Urothelium cell line (cell line): Measurements from ENCODE around the gene THSD4.

ENCODE experiments used
- DNase-seq: peaks from one replicate; pipeline ENCODE4 v3.0.0; 2011; ENCODE audit warnings: low spot score, mixed read lengths
- FAIRE-seq: peaks from 2 replicates; lab custom pipeline; 2011; peaks lifted over from hg19 to GRCh38; lab: Jason Lieb, UNC

THSD4 gene

DNA sequence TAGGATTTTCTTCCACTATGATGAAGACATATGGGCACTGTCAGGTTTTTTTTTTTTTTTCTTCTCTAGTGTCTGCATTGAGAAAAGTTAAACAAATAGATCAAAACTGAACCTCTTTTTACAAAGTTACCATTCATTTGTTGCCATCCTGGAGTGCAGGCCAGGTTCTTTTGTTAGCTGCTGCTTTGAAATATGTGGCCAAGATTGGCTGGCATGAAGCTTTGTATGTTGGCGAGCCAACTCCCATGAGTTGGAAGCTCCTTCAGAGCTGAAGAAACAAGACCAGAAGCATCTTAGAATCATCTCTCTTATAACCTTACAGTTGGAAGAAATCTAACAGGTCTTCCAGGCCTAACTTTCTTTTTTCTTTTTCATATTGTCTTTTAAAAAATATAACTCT, 346.5 kb downstream of the THSD4 start:
- DNase-seq (no peak), FAIRE-seq (no peak)

DNA sequence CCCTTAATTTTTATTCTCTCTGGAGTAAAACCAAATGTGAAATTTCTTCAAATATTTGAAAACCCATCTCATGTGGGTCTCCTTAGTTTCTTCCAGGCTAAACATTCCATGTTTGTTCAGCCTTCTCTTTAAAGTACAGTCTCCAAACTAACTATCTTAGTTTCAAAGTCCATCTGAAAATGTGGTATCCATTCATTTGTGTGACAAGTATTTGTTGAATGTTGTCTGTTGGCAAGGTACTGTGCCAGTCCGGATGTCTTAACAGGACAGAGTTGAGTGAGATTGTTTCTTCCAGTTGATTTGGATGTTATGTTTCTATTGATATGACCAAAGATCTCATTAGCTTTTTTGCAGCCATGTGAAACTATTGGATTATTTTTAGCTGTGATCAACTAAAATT, 347.4 kb downstream of the THSD4 start:
- no peak for FAIRE-seq
- no peak for DNase-seq

DNA sequence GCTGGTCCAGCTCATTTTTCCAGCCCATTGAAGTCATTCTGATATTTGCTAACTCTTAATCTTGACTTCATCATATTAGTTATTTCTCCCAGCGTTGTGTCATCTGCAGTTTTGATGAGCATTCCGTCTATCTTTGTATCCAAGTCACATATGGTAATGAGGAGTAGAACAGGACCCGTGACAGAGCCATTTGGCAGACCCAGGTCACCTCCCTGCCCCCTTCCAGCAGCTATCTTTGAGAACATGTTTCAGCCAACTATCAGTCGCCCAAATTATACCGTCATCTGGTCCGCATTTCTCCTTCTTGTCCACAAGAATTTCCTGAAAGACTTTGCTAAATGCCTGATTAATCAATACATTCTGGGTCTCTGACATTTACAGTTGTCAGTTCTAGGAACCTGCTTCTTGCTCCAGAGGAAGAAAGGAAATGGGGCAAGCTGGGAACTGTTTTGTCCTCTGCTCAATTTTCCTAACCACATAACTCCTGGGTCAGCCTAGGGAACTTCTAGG, 347.9 kb downstream of the THSD4 start:
- DNase-seq (no peak), FAIRE-seq (no peak)

DNA sequence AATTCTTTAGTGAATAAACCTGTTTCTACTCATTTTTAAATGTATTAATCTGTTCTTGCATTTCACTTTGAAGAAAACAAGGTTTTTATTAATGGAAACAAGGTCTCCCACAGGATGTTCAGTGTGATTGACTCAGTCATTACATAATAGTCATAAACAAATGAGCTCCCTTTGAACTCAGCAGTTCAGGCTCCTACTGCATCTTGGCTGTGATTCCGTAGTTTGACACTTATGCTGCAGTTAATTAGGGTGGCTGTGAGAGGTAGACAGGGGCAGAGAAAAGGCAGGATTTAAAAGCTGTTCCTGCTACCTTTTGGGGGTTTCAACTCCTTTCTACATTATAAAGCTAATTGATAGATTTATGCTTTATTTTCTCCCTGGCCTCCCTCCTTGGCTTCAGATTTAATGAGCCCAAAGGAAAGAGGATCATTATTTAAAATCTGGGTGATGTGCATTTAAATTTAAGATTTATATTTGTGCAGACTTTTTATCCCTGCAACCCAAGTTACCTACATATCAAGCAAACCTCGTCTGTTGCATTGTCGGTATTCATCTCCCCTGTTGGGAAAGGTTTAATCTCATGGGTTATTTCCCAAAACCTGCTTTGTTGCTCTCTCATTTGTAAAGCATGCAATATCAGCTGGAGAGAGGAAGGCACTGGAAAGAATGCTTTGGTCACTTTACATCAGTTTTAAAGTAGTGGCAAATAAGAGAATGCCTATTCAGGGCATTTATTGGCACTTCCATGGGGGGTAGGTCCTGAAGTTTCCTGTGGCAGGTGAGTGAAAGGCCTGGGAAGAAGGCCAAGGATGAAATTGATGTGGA, 350.1 kb downstream of the THSD4 start:
- DNase-seq (no peak), FAIRE-seq (no peak)

DNA sequence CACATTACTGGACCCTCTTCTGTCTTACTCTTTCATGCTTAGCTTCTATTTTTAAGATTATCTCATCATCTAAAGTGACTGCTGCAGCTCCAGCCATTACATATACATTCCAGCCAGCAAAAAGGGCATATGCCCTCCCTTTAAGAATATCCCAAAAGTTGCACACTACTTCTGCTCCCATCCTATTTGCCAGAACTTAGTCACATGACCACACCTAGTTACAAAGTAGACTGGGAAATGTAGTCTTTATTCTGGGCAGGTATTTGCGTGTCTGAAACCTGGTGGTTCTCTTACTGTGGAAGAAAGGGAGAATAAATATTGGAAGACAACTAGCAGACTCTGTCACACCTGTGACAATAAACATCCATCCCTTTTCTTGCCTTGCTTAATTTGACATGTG, 353.4 kb downstream of the THSD4 start:
- DNase-seq, result no peak
- no peak for FAIRE-seq

DNA sequence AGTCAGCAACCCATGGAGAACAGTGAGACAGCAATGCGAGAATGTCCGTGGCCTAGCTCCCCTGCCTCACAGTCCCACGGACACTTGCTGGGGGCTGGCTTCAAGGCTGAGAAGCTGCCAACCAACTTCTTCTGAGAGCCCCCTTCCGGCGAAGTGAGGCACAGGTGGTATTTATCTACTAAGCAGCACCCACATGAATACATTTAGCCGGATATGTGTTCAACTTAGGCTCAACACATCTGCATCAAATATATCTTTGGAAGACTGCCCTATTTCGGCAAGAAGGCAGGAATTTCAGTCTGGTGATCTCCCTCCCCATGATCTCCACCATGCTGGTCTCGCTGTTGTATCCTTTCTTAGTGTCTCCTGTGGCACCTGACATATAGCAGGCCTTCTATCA, 354.1 kb downstream of the THSD4 start:
- FAIRE-seq (no peak), DNase-seq (no peak)

DNA sequence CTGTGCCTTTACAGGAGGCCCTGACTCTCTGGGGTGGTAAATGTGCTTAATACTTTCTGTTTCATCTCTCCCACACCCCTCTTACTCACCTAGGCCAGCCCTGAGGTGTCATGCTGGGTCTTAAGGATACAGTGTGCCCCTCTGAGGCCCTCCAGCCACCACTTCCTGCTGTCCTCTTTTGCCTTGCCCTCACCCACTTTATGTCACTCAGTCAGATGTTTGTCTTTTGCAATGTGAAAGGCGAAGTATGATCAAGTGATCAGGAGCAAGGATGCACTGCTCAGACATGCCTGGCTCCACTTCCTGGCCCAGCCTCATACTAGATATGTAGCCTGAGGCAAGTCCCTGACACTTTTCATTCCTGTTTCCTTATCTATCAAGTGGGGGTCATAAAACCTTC, 356.1 kb downstream of the THSD4 start:
- no peak for DNase-seq

DNA sequence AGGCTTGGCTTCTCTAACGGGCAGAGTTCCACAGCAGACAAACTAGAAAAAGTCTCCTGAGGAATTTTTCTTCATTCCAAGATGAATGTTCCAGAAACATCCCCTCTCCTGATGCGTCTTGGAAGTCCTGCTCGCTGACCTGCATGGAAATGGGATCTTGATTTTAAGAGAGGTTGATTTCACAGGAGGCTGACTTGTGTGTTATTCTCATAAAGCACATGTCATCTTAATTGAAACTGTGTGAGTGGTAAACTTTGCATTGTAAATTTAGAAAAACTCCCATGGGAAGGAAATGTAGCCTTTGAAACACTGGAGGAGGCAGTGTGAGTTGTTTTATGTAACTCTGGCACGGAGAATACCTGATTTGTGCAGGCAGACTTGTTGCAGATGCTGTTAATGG, 357.3 kb downstream of the THSD4 start:
- FAIRE-seq (no peak), DNase-seq (no peak)

More for the DNA sequence above, 356.1 kb downstream of the THSD4 start:
- FAIRE-seq, result no peak

DNA sequence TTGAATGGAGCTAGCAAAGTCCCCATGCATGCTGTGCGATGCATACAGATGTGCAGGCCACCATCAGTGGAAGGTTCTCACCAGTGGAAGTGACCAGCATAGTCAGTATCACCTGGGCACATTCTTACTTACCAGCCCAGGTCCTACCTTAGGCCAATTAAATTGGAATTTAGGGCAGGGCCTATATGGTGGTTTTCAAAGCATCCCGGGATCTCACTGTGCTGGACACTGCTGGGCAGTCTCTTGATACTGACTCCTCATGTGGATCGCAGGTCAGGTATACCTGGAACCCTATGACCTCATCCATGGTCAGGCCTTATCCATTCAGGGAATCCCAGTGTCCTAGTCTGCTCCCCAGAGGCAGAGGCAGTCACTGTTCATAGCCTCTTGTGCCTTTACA, 358.5 kb downstream of the THSD4 start:
- FAIRE-seq, result no peak

DNA sequence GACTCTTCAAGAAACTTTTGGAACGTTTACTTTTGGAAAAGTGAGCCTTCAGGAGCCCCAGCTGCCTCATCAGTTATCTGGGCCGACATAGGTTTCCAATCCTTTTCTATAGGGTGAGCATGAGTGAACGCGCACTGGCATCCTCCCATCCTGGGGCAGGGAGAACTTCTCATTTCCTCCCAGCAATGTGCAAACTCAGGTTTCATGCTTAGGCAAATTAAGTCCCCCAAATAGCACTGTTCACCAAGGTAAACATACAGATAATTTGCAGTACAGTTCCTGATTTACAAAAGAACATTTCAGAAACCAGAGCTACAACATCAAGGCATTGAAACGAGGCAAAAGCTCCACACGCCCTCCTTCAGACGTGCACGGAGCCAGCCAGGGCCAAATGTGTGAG, 361.6 kb downstream of the THSD4 start:
- FAIRE-seq, result no peak

More for the DNA sequence above, 358.5 kb downstream of the THSD4 start:
- DNase-seq, result no peak

DNA sequence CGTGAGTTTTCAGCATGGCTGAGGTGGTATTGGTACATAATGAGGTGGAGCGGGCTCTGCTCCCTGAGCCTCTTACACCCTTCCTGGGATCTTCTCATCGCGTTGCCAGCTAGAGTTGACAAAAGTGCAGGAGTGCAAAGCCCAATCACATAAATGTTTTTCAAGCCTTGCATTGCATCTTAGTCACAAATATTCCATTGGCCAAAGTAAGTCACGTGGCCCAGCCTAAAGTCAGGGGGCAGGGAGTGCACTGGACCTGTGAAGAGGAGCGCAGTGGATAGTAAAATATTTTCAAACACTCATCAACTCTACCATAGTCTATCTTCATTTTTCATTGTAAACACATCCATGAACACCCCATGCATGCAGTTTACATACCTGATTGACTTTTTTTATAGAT, 365.3 kb downstream of the THSD4 start:
- no peak for FAIRE-seq

More for the DNA sequence above, 361.6 kb downstream of the THSD4 start:
- no peak for DNase-seq

DNA sequence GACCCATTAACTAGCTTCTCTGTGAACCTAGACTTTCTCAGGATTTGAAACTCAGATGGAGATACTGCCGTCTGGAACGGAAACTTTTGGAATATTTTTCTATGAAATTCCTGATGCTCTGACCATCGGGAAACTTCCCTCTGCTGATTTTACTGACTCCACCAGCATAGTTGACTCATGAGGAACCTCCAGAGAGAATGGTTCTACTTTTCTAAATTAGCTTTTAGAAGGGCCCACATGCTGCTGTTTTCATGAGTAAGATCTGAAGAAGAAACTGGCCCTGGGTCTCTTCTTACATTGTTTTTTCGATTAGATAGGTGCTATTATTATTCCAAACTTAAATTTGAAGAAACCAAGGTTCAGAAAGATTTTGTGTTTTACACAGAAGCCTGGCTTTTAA, 368.8 kb downstream of the THSD4 start:
- FAIRE-seq (no peak), DNase-seq (no peak)

More for the DNA sequence above, 365.3 kb downstream of the THSD4 start:
- DNase-seq, result no peak

DNA sequence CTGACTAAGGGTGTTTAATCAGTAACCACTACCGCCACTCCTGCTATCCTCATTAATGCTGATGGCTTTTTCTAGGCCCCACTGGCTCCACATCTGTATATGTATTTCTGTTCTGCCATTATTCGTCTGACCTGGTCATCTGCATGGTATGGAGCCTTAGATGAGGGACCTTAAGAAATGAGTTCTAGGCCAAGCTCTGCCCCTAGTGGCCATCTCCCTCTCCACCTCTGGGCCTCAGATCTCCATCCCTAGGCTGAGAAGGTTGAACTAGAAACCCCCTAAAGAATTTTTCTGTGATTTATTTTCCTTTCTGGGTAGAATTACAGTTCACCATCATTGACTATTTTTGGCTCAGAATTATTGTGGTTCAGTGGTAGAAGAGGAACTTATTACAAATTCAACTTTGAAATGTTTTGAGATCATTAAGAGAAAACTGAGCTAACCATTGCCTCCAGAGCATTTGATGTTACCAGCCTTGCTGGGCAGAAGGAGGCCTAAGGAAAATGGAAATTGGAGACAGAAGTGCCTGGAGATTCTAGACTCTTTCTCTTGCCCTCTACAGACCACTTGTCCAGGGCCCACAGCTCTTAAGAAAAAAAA, 369.9 kb downstream of the THSD4 start:
- DNase-seq (peak; percentile 18), FAIRE-seq (no peak)

DNA sequence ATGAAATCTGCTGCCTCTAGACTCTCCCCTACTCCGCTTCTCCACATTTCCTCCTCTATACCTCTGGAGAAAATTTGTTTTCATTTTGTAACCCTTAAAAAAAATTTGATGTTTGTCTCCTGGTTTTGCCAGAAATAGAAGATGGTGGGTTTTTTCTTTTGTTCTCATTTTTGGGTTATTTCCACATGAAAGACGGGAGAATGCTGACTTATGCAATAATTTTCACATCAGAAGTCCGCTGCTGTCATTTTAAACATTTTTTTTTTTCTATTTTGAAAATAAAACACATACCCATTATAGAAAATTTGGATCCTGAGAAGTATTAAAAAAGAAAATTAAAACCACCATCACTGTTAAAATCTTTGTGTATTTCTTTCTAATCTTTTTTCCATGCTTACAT, 374.3 kb downstream of the THSD4 start:
- DNase-seq (no peak), FAIRE-seq (no peak)

DNA sequence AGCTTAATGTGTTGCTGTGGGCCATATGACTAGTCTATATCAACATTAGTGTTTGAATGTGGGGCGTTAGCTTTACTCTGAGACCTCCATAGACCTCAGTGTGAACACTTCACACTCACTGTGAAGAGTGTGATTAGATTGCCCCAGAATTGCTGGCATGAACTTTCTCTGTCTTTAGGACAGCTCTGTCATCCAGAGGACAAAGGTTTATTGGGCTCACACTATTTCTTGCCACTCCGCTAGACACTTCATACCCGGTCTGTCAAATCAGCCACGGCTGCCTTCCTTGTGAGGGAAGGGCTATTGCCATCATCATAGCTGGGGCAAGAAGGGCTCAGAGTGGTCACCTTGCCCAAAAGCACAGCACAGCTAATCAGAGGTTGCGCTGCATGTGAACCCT, 378.3 kb downstream of the THSD4 start:
- FAIRE-seq, result no peak
- DNase-seq, result no peak

DNA sequence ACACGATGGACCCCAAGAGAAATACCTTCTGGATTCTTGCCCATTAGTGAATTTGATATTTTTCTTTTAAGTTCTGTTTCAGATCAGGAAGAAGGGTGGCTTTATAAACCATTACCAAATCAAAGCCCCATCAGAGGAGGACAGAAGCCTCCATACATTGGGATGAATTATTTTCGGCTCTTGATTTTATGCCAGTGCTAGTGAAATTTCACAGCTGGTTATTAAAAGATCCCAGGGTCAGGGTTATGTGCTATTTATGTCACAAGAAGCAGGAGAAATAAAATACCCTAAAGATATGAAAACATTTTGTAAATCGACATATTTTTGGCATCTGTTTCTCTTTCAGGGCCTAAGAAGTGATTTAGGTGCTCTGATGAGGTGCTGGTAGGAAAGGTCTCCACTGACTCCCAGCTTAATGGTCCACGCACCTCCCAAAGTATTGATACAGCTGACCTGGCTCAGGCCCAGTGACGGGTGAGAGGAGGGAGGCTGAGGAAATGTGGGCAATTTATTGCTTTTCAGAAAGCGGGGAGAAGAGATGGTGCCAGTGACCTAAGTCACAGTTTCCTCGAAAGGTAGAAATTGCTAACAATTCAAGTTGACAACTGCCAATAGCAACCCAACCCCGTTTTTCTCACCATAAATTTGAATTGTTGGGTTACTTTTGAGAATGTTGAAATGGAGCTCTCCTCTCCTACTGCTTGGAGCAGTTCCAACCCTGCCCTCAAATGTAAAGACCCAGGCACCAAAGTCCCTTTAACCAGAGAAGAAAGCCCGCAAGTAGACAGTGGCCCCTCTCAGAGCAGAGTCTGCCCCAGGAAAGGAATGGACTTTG, 379.5 kb downstream of the THSD4 start:
- no peak for DNase-seq
- no peak for FAIRE-seq

DNA sequence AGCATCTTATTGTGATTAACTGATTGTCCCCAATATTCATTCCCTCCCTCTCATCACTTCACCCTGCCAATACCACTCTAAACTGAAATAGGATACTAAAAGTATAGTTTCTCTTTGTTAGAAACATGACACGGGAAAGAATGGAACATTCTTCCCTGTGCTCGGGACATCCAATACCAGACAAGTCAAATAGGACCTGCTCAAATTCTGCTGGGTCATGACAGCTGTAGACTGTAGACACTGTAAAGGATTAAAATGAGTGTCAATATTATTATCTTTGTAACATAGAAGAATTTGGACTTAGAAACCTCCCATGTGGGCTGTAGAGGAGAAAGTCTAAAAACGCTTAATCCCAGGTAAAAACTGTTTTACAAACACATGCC, 380.1 kb downstream of the THSD4 start:
- no peak for DNase-seq
- FAIRE-seq, result no peak

DNA sequence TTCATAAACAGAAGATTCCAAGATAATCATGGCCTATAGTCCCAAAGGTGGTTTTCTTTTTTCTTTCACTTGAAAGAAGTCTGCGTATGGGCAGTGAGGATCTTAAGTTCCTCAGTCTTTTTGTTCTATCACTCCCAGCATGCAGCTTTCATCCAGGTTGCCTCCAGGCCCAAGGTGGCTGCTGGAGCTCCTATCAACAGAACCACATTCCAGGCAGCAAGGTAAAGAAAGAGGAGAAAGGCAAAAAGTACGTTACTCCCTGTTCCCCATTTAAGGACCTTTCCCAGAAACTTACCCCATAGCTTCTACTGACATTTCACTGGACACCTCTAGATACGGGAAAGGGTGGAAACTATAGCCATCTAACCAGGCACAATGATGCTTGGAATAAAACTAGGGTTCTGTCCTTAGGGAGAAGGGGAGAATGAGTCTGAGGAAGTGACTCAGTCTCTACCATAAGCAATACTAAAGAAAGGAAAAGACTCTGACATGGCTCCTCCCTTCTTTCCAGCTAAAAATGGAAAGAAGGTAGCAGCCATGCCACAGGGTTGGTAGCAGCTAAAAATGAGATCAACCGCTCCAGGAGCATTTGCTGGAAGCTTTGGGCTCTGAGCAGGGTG, 381.2 kb downstream of the THSD4 start:
- DNase-seq, result no peak

DNA sequence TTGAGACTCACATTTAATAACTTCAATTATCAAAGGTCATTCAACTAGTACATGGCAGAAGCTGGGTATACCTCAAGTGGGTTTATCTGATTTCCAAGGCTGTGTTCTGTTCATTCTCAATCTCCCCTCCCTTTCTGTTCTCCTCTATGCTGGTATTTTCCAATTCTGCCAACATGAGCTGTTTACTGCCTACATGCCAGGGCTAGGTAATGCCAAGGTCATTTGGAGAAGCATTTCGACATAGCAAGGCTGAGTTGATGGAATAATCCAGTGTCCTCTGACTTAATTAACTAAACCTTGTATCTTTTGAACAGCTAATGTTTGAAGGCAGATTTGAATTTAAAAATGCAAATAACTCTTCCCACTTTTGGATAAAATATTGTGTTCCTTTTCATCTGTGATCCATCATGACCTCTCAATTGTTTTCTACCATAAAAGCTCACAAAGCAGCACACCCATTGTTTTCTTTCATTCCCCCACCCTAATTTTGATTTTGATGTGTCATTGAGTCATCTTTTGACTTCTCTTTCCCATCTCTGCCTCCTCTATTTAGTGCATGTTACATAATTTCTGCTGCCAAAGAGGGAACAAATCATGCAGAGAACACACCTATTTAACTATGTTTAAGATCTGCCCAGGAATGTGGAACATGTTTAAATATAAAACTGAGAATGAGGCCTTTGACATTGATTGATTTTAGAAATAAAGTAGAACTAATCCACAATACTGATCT, 386.2 kb downstream of the THSD4 start:
- DNase-seq (no peak), FAIRE-seq (no peak)

More for the DNA sequence above, 381.2 kb downstream of the THSD4 start:
- FAIRE-seq, result no peak

DNA sequence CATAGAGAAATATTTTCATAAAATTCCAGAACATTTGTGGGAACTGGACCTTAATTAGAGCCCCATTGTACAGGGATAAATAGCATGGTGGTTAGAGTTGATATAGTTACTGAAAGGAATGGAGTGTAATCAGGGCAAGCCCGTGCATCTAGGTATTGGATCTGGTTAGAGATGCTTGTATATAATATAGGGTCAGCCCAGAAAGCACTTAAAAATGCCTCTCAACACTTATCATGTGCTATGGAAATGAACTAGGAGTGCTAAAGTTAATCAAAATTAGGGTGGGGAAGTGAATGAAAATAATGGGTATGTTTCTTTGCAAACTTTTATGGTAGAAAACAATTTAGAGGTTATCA, 386.8 kb downstream of the THSD4 start:
- no peak for DNase-seq
- FAIRE-seq, result no peak
